Upper lobe of left lung (tissue), 6 donors: ENCODE data around the gene CHST11. TPM values are rescaled to one million over a fixed set of nuclear protein-coding genes. Genes with fewer than 3 reads are reported as not detected.

Source experiments
- ATAC-seq, 2 donors: fragments of 200-7000 bp; cut with Tn5 transposase; one replicate each; pipeline ENCODE4 v1.9.1; 2022; ENCODE audit warnings: mild to moderate bottlenecking in 2 of 2, moderate library complexity in 2 of 2; ENCODE audit not compliant: low FRiP score in 2 of 2
- DNase-seq, 2 donors: peaks; one replicate each; pipeline ENCODE4 v3.0.0-alpha.2; 2019 to 2020
- H3K27ac ChIP-seq, 4 donors: fragments of 200-600 bp; sonication (generic); one replicate each; pipeline ENCODE4 v1.5.1; 2016 to 2019
- H3K27me3 ChIP-seq, 4 donors: fragments of 200-600 bp; sonication (generic); one replicate each; pipeline ENCODE4 v1.5.1; 2017 to 2019
- H3K36me3 ChIP-seq, 4 donors: fragments of 200-600 bp; sonication (generic); one replicate each; pipeline ENCODE4 v1.5.1; 2016 to 2019
- H3K4me1 ChIP-seq, 4 donors: fragments of 200-600 bp; sonication (generic); one replicate each; pipeline ENCODE4 v1.5.1; 2018 to 2019
- H3K4me3 ChIP-seq, 4 donors: fragments of 200-600 bp; sonication (generic); one replicate each; pipeline ENCODE4 v1.5.1; 2017 to 2019; ENCODE audit warnings: mild to moderate bottlenecking in 2 of 4, moderate library complexity in 1 of 4
- H3K9me3 ChIP-seq, 4 donors: fragments of 200-600 bp; sonication (generic); one replicate each; pipeline ENCODE4 v1.5.1; 2018 to 2019
- CTCF ChIP-seq, 6 experiments: fragments of 450-650 bp in 4 of 6; fragments of 200-600 bp in 2 of 6; sonication (generic) in 2 of 6; IDR thresholded peaks; one replicate each; pipeline ENCODE4 v1.5.1; 2016 to 2019; ENCODE audit warnings: antibody characterized with exemption in 6 of 6
- EP300 ChIP-seq, 4 donors: sonication (generic); formaldehyde crosslinking; IDR thresholded peaks; one replicate each; pipeline ENCODE4 v1.5.1; 2017; ENCODE audit warnings: antibody characterized with exemption in 4 of 4, control low read depth in 2 of 4
- POLR2A ChIP-seq, 4 donors: fragments of 450-650 bp; IDR thresholded peaks; one replicate each; pipeline ENCODE4 v1.5.1; 2016 to 2017; ENCODE audit warnings: antibody characterized with exemption in 4 of 4, mild to moderate bottlenecking in 2 of 4
- POLR2AphosphoS5 ChIP-seq, 2 donors: sonication (generic); formaldehyde crosslinking; IDR thresholded peaks; one replicate each; pipeline ENCODE4 v1.5.1; 2017; ENCODE audit warnings: antibody characterized with exemption in 2 of 2
- WGBS, 2 donors: methylation state at CpG; one replicate each; pipeline ENCODE4 v1.1.5; 2017 to 2018; 5-methylcytosine and 5-hydroxymethylcytosine counted together
- total RNA-seq, 6 donors: library from RNA; depleted of rRNA in 4 of 6; stranded (reverse); fragments of >200 nt in 4 of 6; gene quantifications; one replicate each; pipeline versions ENCODE4 v1.1.0 to v1.2.1, GENCODE V29; 2016 to 2021
- donor health status: DM: no; HTN: no; CAD: no; lungs with moderate emphysema.
- donor health status: DM: no; HTN: yes; CAD: no; lungs with severe emphysema.

The CHST11 gene
- total RNA-seq, 6 donors from 2014 or later = 40.4 to 234 (median 58.4) TPM

GRCh38 chr12:104480012-104480411 is 23.3 kb downstream of the CHST11 start:
- no peaks in the 10 kb centered on the region for H3K9me3 ChIP-seq
- peaks cover 19 to 41% (median 23%) of the 10 kb centered on the region in 4 donors for H3K4me1 ChIP-seq
- H3K27me3 ChIP-seq = no peaks in the 10 kb centered on the region
- 88 to 96% methylated on average over 3 of the region's 3 CpGs for WGBS, 2 donors
- H3K4me3 ChIP-seq = no peak overlapping the region
- peaks cover 0 to 3% (median 0%) of the 10 kb centered on the region in 4 donors for H3K36me3 ChIP-seq
- no peak overlapping the region for H3K27ac ChIP-seq
- no peak for DNase-seq
- TF ChIP-seq POLR2AphosphoS5 (IDR thresholded peaks at IDR 0.05) (no peak), CTCF (IDR thresholded peaks at IDR 0.05) (no peak), POLR2A (IDR thresholded peaks at IDR 0.05) (no peak), EP300 (IDR thresholded peaks at IDR 0.05) (no peak)
- no peak for ATAC-seq

DNA sequence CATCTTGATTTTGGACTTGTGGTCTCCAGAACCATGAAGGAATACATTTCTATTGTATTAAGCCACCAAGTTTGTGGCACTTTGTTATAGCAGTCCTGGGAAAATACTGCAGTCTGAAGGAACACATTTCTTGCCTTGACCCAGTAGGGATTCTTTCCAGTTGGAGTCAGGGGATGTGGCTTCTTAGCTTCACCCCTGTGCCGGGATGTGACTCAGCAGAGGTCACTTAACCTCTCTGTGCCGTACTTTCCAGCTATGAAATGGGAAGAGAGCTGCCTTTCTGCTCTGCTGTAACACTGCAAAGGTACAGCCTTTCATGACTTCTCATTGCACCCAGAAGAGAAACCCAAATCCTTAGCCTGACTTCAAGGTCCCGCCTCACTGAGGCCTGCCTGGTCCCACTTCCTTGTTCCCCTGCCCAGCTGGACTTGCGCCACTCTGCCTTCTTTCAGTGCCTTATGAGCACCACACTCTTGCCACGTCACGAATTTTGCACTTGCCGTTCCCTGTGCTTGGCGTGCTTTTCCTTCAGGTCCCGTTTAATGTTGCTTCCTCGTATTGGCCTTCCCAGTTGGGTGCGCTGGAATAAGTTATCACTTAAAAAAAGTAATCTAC is 24.2 kb downstream of the CHST11 start:
- H3K27ac ChIP-seq = peak overlapping the region in 3 of 4 donors; percentile 11 to 58 (median 55)
- H3K36me3 ChIP-seq = peaks cover 0 to 3% (median 0%) of the 10 kb centered on the region in 4 donors
- DNase-seq (peak in 1 of 2 donors; percentile 84), ATAC-seq (peak; percentile 60 to 81)
- no peak overlapping the region for H3K4me3 ChIP-seq
- H3K9me3 ChIP-seq = no peaks in the 10 kb centered on the region
- no peaks in the 10 kb centered on the region for H3K27me3 ChIP-seq
- no peak for TF ChIP-seq CTCF (IDR thresholded peaks at IDR 0.05)
- peak; percentile 30 to 61 for TF ChIP-seq POLR2AphosphoS5 (IDR thresholded peaks at IDR 0.05)
- TF ChIP-seq POLR2A (IDR thresholded peaks at IDR 0.05) = peak in 1 of 4 donors; percentile 25
- WGBS, 2 donors = 75 to 83% methylated on average over 11 of the region's 11 CpGs
- peaks cover 22 to 47% (median 27%) of the 10 kb centered on the region in 4 donors for H3K4me1 ChIP-seq

- DNase-seq (no peak), ATAC-seq (no peak)
- no peak overlapping the region for H3K27ac ChIP-seq
- no peaks in the 10 kb centered on the region for H3K9me3 ChIP-seq
- 73 to 78% methylated on average over 3 to 4 of the region's 4 CpGs for WGBS, 2 donors
- TF ChIP-seq CTCF (IDR thresholded peaks at IDR 0.05) (no peak), EP300 (IDR thresholded peaks at IDR 0.05) (no peak), POLR2AphosphoS5 (IDR thresholded peaks at IDR 0.05) (no peak), POLR2A (IDR thresholded peaks at IDR 0.05) (no peak)
- H3K4me3 ChIP-seq = no peak overlapping the region
- H3K36me3 ChIP-seq = peaks cover 0 to 3% (median 0%) of the 10 kb centered on the region in 4 donors
- H3K4me1 ChIP-seq = peaks cover 31 to 56% (median 38%) of the 10 kb centered on the region in 4 donors
- H3K27me3 ChIP-seq = no peaks in the 10 kb centered on the region
Measured at GRCh38 chr12:104482113-104482512, 25.4 kb downstream of the CHST11 start.

DNA sequence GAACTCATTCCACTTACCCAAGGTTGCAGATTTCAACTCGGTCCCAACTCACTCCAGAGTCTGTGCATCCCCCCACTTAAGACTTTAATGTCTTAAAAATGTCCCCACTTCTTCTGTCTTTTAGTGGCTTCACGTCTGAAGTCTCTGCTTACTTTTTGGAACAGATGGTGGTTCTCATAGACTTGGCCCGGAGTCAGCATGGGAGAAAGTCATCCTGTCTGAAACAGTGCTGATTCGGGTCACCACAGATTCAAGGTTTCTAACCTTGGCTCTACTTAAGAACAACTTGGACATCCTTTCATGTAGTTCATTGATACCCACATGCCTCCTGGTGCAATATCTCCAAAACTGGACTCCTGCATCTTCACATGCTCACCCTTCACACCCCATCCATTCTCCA is 26.0 kb downstream of the CHST11 start:
- ATAC-seq (no peak), DNase-seq (no peak)
- H3K4me1 ChIP-seq = peaks cover 31 to 54% (median 38%) of the 10 kb centered on the region in 4 donors
- 70 to 76% methylated on average over 4 of the region's 4 CpGs for WGBS, 2 donors
- no peaks in the 10 kb centered on the region for H3K27me3 ChIP-seq
- H3K27ac ChIP-seq = no peak overlapping the region
- no peak overlapping the region for H3K4me3 ChIP-seq
- H3K36me3 ChIP-seq = peaks cover 0 to 3% (median 0%) of the 10 kb centered on the region in 4 donors
- no peak for TF ChIP-seq EP300 (IDR thresholded peaks at IDR 0.05)
- TF ChIP-seq POLR2AphosphoS5 (IDR thresholded peaks at IDR 0.05) = no peak
- H3K9me3 ChIP-seq = no peaks in the 10 kb centered on the region

DNA sequence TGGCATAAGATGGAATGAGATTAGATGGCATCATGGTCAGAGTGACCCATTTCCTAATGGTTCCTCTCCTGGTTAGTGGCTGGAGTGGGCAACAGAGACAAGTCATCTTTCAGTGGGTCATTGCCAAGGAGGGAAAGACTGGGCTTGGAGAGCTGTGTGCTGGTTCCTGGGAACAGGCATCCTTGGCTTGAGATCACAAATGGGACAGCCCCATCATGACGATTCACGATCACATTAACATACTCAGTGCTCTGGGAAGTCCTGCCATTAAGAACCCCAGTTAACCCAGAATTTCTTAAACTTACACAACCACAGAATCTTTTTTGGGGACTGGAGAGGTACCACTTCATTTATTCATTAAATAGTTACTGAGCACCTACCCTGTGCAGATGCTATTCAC is 27.3 kb downstream of the CHST11 start:
- peaks cover 23 to 48% (median 29%) of the 10 kb centered on the region in 4 donors for H3K4me1 ChIP-seq
- no peak for DNase-seq
- H3K36me3 ChIP-seq = peaks cover 0 to 3% (median 0%) of the 10 kb centered on the region in 4 donors
- no peaks in the 10 kb centered on the region for H3K9me3 ChIP-seq
- no peak for ATAC-seq
- no peaks in the 10 kb centered on the region for H3K27me3 ChIP-seq
- no peak overlapping the region for H3K27ac ChIP-seq
- TF ChIP-seq POLR2A (IDR thresholded peaks at IDR 0.05) (no peak), CTCF (IDR thresholded peaks at IDR 0.05) (no peak), POLR2AphosphoS5 (IDR thresholded peaks at IDR 0.05) (no peak), EP300 (IDR thresholded peaks at IDR 0.05) (no peak)
- H3K4me3 ChIP-seq = no peak overlapping the region
- 88 to 100% methylated on average over 2 of the region's 2 CpGs for WGBS, 2 donors
